MCF 10A (cell line): Measurements from ENCODE around the gene TMEM185A. TPM values are rescaled to one million over a fixed set of nuclear protein-coding genes. Genes with fewer than 3 reads are reported as not detected.

Experiments used
- total RNA-seq: library from RNA; stranded (reverse); gene quantifications from 2 replicates; pipeline ENCODE4 v1.2.3, GENCODE V29; 2022

Gene TMEM185A
- total RNA-seq, 1 experiment from 2014 or later, result 15.5 TPM

Other genes starting within 250 kb of the TMEM185A start
- gene IDS, start 126.5 kb downstream of the TMEM185A start, total RNA-seq, result 29.9 and 40.2 TPM in 2 replicates
- gene EOLA1, start 90.8 kb downstream of the TMEM185A start, total RNA-seq, result 18.2 and 22.3 TPM in 2 replicates
- not detected in 2 replicates for gene HSFX3, start 81.9 kb downstream of the TMEM185A start, total RNA-seq
- not detected in 2 replicates for gene MAGEA9B, start 44.3 kb downstream of the TMEM185A start, total RNA-seq
- gene HSFX2, start 36.5 kb downstream of the TMEM185A start, total RNA-seq, result 0.82 TPM in 1 of 2 replicates, not detected in the other
- not detected in 2 replicates for gene MAGEA11, start 80.3 kb upstream of the TMEM185A start, total RNA-seq
- 0.61 TPM in 1 of 2 replicates, not detected in the other for gene HSFX1, start 142.3 kb upstream of the TMEM185A start, total RNA-seq
- not detected in 2 replicates for gene MAGEA9, start 150.1 kb upstream of the TMEM185A start, total RNA-seq
- not detected in 2 replicates for gene MAGEA8, start 249.4 kb upstream of the TMEM185A start, total RNA-seq